OCI-LY1 (cell line): Measurements from ENCODE around the gene TCF23.

ENCODE experiments used
- H2AFZ ChIP-seq: fragments of 200-600 bp; sonication (generic), shearing (Covaris generic); 2 replicates; pipeline ENCODE4 v1.6.0; 2014; ENCODE audit warnings: antibody characterized with exemption, mild to moderate bottlenecking, low read length
- H3F3A ChIP-seq: fragments of 200-600 bp; sonication (generic), shearing (Covaris generic); 2 replicates; pipeline ENCODE4 v1.6.0; 2014; ENCODE audit warnings: mild to moderate bottlenecking, antibody characterized with exemption, low read length, moderate library complexity; ENCODE audit not compliant: insufficient read depth
- H3K27ac ChIP-seq: fragments of 200-600 bp; sonication (generic); 2 replicates; pipeline ENCODE4 v1.5.1; 2014; ENCODE audit warnings: low read length, mixed run types, mild to moderate bottlenecking, low read depth; ENCODE audit not compliant: poor library complexity, severe bottlenecking
- H3K27me3 ChIP-seq: fragments of 200-600 bp; sonication (generic); 2 replicates; pipeline ENCODE4 v1.6.0; 2014; ENCODE audit warnings: antibody characterized with exemption, mild to moderate bottlenecking, low read length, moderate library complexity; ENCODE audit not compliant: insufficient read depth
- H3K36me3 ChIP-seq: fragments of 200-600 bp; sonication (generic); 2 replicates; pipeline ENCODE4 v1.6.1; 2014; ENCODE audit warnings: mild to moderate bottlenecking, antibody characterized with exemption, low read length, moderate library complexity, mixed read lengths; ENCODE audit not compliant: insufficient read depth
- H3K4me1 ChIP-seq: fragments of 200-600 bp; sonication (generic); 2 replicates; pipeline ENCODE4 v1.5.1; 2014; ENCODE audit warnings: mild to moderate bottlenecking, low read length, moderate library complexity; ENCODE audit not compliant: insufficient read depth, severe bottlenecking
- H3K4me2 ChIP-seq: fragments of 200-600 bp; sonication (generic), shearing (Covaris generic); 2 replicates; pipeline ENCODE4 v1.6.1; 2014; ENCODE audit warnings: low read length
- H3K4me3 ChIP-seq: fragments of 200-600 bp; sonication (generic); 2 replicates; pipeline ENCODE4 v1.5.1; 2014; ENCODE audit warnings: low read length, low read depth, mild to moderate bottlenecking, mixed read lengths; ENCODE audit not compliant: poor library complexity, severe bottlenecking
- H3K79me2 ChIP-seq: fragments of 200-600 bp; shearing (Covaris generic); 2 replicates; pipeline ENCODE4 v1.6.1; 2016; ENCODE audit warnings: mixed run types, low read length, mixed read lengths; ENCODE audit not compliant: insufficient read depth
- H3K9ac ChIP-seq: fragments of 200-600 bp; sonication (generic), shearing (Covaris generic); 2 replicates; pipeline ENCODE4 v1.6.1; 2014; ENCODE audit warnings: mild to moderate bottlenecking, low read length, mixed read lengths
- H3K9me2 ChIP-seq: fragments of 200-600 bp; sonication (generic), shearing (Covaris generic); 2 replicates; pipeline ENCODE4 v1.6.1; 2014; ENCODE audit warnings: low read depth, mild to moderate bottlenecking, low read length, mixed read lengths
- H3K9me3 ChIP-seq: fragments of 200-600 bp; shearing (Covaris generic); 2 replicates; pipeline ENCODE4 v1.6.1; 2014; ENCODE audit warnings: low read length, mixed read lengths
- H4K20me1 ChIP-seq: fragments of 200-600 bp; sonication (generic), shearing (Covaris generic); 2 replicates; pipeline ENCODE4 v1.6.0; 2016; ENCODE audit warnings: mild to moderate bottlenecking, low read length; ENCODE audit not compliant: insufficient read depth
- CTCF ChIP-seq: fragments of 200-600 bp; sonication (generic), shearing (Covaris generic); IDR thresholded peaks from 2 replicates; pipeline ENCODE4 v1.5.1; 2017; ENCODE audit warnings: mild to moderate bottlenecking, antibody characterized with exemption, low read length, moderate library complexity, mixed read lengths
- EZH2 ChIP-seq: fragments of 200-600 bp; sonication (generic), shearing (Covaris generic); IDR thresholded peaks from 2 replicates; pipeline ENCODE4 v1.8.0; 2017; ENCODE audit warnings: borderline replicate concordance, mixed run types, mild to moderate bottlenecking, antibody characterized with exemption, low read length, moderate library complexity, mixed read lengths

The TCF23 gene

GRCh38 chr2:27202854-27203253 is 54.0 kb downstream of the TCF23 start:
- Histone ChIP-seq H3K9me3 (no peaks in the 10 kb centered on the region), H3K4me1 (no peaks in the 10 kb centered on the region), H3K27ac (no peak overlapping the region), H3K9me2 (no peaks in the 10 kb centered on the region), H3K36me3 (peaks cover 75% of the 10 kb centered on the region), H3K4me3 (no peak overlapping the region), H3K4me2 (no peak overlapping the region), H2AFZ (no peak overlapping the region), H3K79me2 (no peaks in the 10 kb centered on the region), H3F3A (no peaks in the 10 kb centered on the region), H4K20me1 (no peaks in the 10 kb centered on the region), H3K9ac (no peak overlapping the region), H3K27me3 (no peaks in the 10 kb centered on the region)
- TF ChIP-seq CTCF: no peak

GRCh38 chr2:27203741-27204140 is 54.9 kb downstream of the TCF23 start:
- Histone ChIP-seq H4K20me1 (no peaks in the 10 kb centered on the region), H2AFZ (no peak overlapping the region), H3K79me2 (no peaks in the 10 kb centered on the region), H3K27ac (no peak overlapping the region), H3K9ac (no peak overlapping the region), H3F3A (no peaks in the 10 kb centered on the region), H3K36me3 (peaks cover 84% of the 10 kb centered on the region), H3K27me3 (no peaks in the 10 kb centered on the region), H3K4me1 (no peaks in the 10 kb centered on the region), H3K9me2 (no peaks in the 10 kb centered on the region), H3K9me3 (no peaks in the 10 kb centered on the region), H3K4me2 (no peak overlapping the region), H3K4me3 (no peak overlapping the region)
- TF ChIP-seq CTCF: no peak
- TF ChIP-seq EZH2: no peak

- H4K20me1 ChIP-seq: no peaks in the 10 kb centered on the region
- H3K4me3 ChIP-seq: no peak overlapping the region
- TF ChIP-seq CTCF (no peak), EZH2 (no peak)
- no peak overlapping the region for H3K27ac ChIP-seq
- H3F3A ChIP-seq: no peaks in the 10 kb centered on the region
- no peaks in the 10 kb centered on the region for H3K79me2 ChIP-seq
- peaks cover 87% of the 10 kb centered on the region for H3K36me3 ChIP-seq
- no peak overlapping the region for H3K9ac ChIP-seq
- H3K9me2 ChIP-seq: no peaks in the 10 kb centered on the region
- no peak overlapping the region for H2AFZ ChIP-seq
- no peaks in the 10 kb centered on the region for H3K9me3 ChIP-seq
- peaks cover 1% of the 10 kb centered on the region for H3K4me1 ChIP-seq
- no peak overlapping the region for H3K4me2 ChIP-seq
- no peaks in the 10 kb centered on the region for H3K27me3 ChIP-seq
Measured at GRCh38 chr2:27204566-27204965, 55.8 kb downstream of the TCF23 start.
